ENCODE data around the gene CARMIL1. TPM values are rescaled to one million over a fixed set of nuclear protein-coding genes. Genes with fewer than 3 reads are reported as not detected.

Gene CARMIL1
- total and polyA plus RNA-seq, 4 experiments from 2014 or later: 0.08 to 3.5 (median 2.4) TPM

DNA sequence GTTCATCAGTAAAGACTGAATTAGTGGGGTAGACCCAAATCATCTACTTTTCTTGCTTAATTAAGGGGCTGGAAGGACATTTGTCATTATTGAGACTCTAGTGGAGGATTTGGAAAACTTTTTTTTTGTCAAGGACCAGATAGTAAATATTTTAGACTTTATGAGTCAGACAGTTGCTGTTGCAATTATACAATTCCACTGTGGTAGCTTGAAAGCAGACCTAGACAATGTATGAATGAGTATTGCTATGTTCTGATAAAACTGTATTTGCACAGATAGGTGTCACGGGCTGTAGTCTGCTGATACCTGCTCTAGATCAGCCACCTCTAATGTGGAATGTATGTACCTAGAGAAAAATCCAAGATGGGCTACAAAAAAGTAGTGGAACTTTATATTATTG, 175.0 kb downstream of the CARMIL1 start:
- no peak overlapping the region for H3K27ac ChIP-seq (ENCODE audit: low read depth, low read length)
- no peaks in the 10 kb centered on the region for H3K27me3 Mint-ChIP-seq
- no peaks in the 10 kb centered on the region for H3K27me3 ChIP-seq (ENCODE audit: insufficient read depth, low read length)
- H3K36me3 Mint-ChIP-seq: peaks cover 0 to 3% of the 10 kb centered on the region in 2 donors
- H3K27ac Mint-ChIP-seq: no peak overlapping the region
- H3K4me3 Mint-ChIP-seq: no peak overlapping the region
- POLR2A ChIA-PET (ENCODE audit: partially characterized antibody): no interaction called here
- no peak for DNase-seq
- H3K9me3 Mint-ChIP-seq: no peaks in the 10 kb centered on the region
- no peaks in the 10 kb centered on the region for H3K9me3 ChIP-seq (ENCODE audit: control insufficient read depth in 1 of 2, low read length in 2 of 2)
- intact Hi-C loops (cut with micrococcal nuclease): no loop called here
- no peaks in the 10 kb centered on the region for H3K4me1 ChIP-seq (ENCODE audit: insufficient read depth, low read length)
- no peak overlapping the region for H3K4me3 ChIP-seq (ENCODE audit: low read length in 2 of 2)
- no peaks in the 10 kb centered on the region for H3K36me3 ChIP-seq (ENCODE audit: insufficient read depth, low read length)
- CTCF ChIA-PET (ENCODE audit: partially characterized antibody): no interaction called here
- peaks cover 0 to 9% (median 0%) of the 10 kb centered on the region in 4 donors for H3K4me1 Mint-ChIP-seq

DNA sequence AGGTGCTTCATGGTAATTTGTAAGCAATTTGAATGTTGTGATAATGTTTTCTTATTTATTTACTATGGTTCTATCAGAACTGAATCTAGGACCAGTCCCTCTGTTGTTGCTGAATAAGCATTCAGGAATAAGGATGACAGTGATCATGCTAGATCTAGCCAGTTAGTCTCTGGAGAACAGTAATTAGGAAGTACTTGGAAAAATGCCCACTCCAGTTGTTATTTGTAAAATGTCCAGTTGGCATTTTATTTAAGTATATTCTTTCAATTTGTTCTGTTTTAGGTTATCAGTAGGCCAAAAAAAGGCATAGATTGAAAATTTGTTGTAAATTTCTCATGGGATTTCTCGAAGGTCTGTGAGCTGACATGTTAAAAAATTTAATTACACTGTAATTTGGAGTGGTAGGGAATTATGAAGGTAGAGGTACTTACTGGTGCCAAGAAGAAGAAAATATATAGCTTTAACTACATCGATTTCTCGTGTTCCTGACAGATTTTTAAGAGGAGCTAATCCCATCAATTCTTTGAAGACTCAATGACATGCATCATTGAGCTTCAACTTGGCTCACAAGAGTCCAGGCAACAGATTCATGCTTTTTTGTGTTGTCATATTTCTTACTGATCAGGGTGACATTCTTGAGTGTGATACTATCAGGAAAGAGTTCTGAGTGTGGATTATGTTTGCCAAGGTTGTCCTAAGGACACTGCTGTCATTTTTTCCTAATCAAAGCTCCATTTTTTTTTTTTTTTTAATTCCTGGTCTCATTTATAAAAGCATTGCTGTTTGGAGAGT, 177.3 kb downstream of the CARMIL1 start:
- no peak overlapping the region for H3K27ac ChIP-seq (ENCODE audit: low read depth, low read length)
- no peaks in the 10 kb centered on the region for H3K27me3 ChIP-seq (ENCODE audit: insufficient read depth, low read length)
- Mint-ChIP-seq H3K27me3 (no peaks in the 10 kb centered on the region), H3K4me1 (no peaks in the 10 kb centered on the region), H3K4me3 (no peak overlapping the region), H3K36me3 (peaks cover 0 to 3% of the 10 kb centered on the region in 2 donors), H3K9me3 (no peaks in the 10 kb centered on the region), H3K27ac (no peak overlapping the region)
- H3K9me3 ChIP-seq (ENCODE audit: control insufficient read depth in 1 of 2, low read length in 2 of 2): no peaks in the 10 kb centered on the region
- no peak for DNase-seq
- intact Hi-C loops (cut with micrococcal nuclease): no loop called here
- ChIA-PET POLR2A (ENCODE audit: partially characterized antibody) (no interaction called here), CTCF (ENCODE audit: partially characterized antibody) (interaction anchor here (1.1 to 1.4 kb wide), 2 partner anchors 9 to 14 kb away, joined by 4 read pairs; no protein-coding TSS in a partner anchor)
- H3K36me3 ChIP-seq (ENCODE audit: insufficient read depth, low read length): no peaks in the 10 kb centered on the region
- no peaks in the 10 kb centered on the region for H3K4me1 ChIP-seq (ENCODE audit: insufficient read depth, low read length)
- H3K4me3 ChIP-seq (ENCODE audit: low read length in 2 of 2): no peak overlapping the region

DNA sequence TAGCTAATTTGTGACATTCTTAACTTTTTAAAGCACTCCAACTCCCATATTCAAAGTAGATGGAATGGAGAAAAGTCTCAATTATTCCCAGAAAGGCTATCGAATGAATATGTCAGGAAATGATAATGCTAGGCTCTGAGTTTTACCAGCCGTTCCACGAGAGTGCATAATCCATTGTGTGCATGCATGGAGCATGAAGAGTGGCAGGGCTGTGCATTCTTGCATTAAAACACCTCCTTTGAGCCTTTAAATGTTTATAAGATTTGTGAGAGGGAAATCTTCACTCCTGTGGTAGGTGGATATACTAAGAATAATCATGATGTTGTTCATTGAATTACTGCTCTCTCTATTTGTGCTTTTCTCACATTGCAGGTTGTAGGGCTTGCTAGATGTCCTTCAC, 178.3 kb downstream of the CARMIL1 start:
- DNase-seq: no peak
- Mint-ChIP-seq H3K36me3 (peaks cover 0 to 8% of the 10 kb centered on the region in 2 donors), H3K4me1 (no peaks in the 10 kb centered on the region), H3K9me3 (no peaks in the 10 kb centered on the region), H3K4me3 (no peak overlapping the region), H3K27me3 (no peaks in the 10 kb centered on the region), H3K27ac (no peak overlapping the region)
- Histone ChIP-seq H3K4me1 (ENCODE audit: insufficient read depth, low read length) (no peaks in the 10 kb centered on the region), H3K9me3 (ENCODE audit: control insufficient read depth in 1 of 2, low read length in 2 of 2) (no peaks in the 10 kb centered on the region), H3K4me3 (ENCODE audit: low read length in 2 of 2) (no peak overlapping the region), H3K27me3 (ENCODE audit: insufficient read depth, low read length) (no peaks in the 10 kb centered on the region), H3K27ac (ENCODE audit: low read depth, low read length) (no peak overlapping the region), H3K36me3 (ENCODE audit: insufficient read depth, low read length) (no peaks in the 10 kb centered on the region)
- POLR2A ChIA-PET (ENCODE audit: partially characterized antibody): no interaction called here
- intact Hi-C loops (cut with micrococcal nuclease): no loop called here
- CTCF ChIA-PET (ENCODE audit: partially characterized antibody): no interaction called here

DNA sequence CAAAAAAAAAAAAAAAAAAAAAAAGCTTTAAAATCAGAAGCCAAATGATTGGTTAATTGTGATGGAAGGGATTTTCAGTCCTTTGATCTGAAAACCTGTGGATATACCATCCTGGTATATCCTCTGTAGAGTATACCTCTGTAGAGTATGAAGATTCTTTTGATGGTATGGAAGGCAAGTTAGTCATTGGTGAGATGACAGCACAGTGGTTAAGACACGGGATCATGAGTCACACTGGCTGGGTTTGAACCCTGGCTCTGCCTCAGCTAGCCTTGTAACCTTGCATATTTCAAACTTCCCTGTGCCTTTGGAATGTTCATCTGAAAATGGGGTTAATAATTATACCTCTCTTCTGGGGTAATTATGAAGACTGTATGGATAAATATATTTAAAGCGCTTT, 179.3 kb downstream of the CARMIL1 start:
- DNase-seq: no peak
- Histone ChIP-seq H3K4me3 (ENCODE audit: low read length in 2 of 2) (no peak overlapping the region), H3K27ac (ENCODE audit: low read depth, low read length) (no peak overlapping the region), H3K4me1 (ENCODE audit: insufficient read depth, low read length) (no peaks in the 10 kb centered on the region), H3K9me3 (ENCODE audit: control insufficient read depth in 1 of 2, low read length in 2 of 2) (no peaks in the 10 kb centered on the region), H3K36me3 (ENCODE audit: insufficient read depth, low read length) (no peaks in the 10 kb centered on the region), H3K27me3 (ENCODE audit: insufficient read depth, low read length) (no peaks in the 10 kb centered on the region)
- no peaks in the 10 kb centered on the region for H3K9me3 Mint-ChIP-seq
- intact Hi-C loops (cut with micrococcal nuclease): no loop called here
- no peak overlapping the region for H3K27ac Mint-ChIP-seq
- H3K4me1 Mint-ChIP-seq: peaks cover 0 to under 1% (median 0%) of the 10 kb centered on the region in 4 donors
- ChIA-PET POLR2A (ENCODE audit: partially characterized antibody) (no interaction called here), CTCF (ENCODE audit: partially characterized antibody) (no interaction called here)
- no peak overlapping the region for H3K4me3 Mint-ChIP-seq
- H3K27me3 Mint-ChIP-seq: no peaks in the 10 kb centered on the region
- peaks cover 0 to 12% of the 10 kb centered on the region in 2 donors for H3K36me3 Mint-ChIP-seq

DNA sequence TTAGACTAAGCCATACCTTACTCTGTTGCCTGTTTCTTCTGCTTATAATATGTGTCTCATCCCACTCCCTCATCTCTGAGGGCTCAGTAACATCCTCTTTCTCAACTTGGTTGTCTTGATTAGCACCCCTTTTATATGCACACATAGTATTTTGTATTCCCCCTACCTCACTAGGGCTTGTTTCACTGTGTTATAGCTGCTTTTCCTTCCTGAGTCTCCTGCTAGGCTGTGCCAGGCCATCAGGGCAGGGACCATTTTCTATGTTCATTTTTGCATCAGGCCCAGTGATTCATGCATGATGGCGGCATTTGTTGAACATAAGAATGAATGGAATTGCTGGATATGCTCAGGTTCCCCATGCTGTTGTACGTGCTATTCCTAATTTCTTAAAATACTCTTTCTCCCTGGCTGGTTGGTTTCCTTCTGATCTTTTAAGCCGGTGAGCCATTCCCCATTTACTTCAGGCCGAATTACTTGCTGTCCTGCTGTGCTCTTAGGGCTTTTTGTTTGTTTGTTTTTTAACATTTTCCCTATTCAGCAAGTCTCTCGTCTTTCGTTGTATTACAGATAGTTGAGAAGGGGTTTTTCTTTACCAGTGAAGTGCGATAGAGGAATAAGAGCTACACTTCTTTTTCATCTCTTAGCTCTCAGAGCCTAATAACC, 183.2 kb downstream of the CARMIL1 start:
- H3K36me3 Mint-ChIP-seq: peaks cover 0 to 10% of the 10 kb centered on the region in 2 donors
- intact Hi-C loops (cut with micrococcal nuclease): no loop called here
- no peak overlapping the region for H3K27ac Mint-ChIP-seq
- Histone ChIP-seq H3K4me3 (ENCODE audit: low read length in 2 of 2) (no peak overlapping the region), H3K27me3 (ENCODE audit: insufficient read depth, low read length) (no peaks in the 10 kb centered on the region), H3K36me3 (ENCODE audit: insufficient read depth, low read length) (no peaks in the 10 kb centered on the region), H3K27ac (ENCODE audit: low read depth, low read length) (no peak overlapping the region), H3K9me3 (ENCODE audit: control insufficient read depth in 1 of 2, low read length in 2 of 2) (no peaks in the 10 kb centered on the region), H3K4me1 (ENCODE audit: insufficient read depth, low read length) (no peaks in the 10 kb centered on the region)
- ChIA-PET POLR2A (ENCODE audit: partially characterized antibody) (no interaction called here), CTCF (ENCODE audit: partially characterized antibody) (no interaction called here)
- peaks cover 0 to 4% (median 0%) of the 10 kb centered on the region in 4 donors for H3K4me1 Mint-ChIP-seq
- H3K9me3 Mint-ChIP-seq: peaks cover 0 to 2% (median 0%) of the 10 kb centered on the region in 8 donors
- no peak overlapping the region for H3K4me3 Mint-ChIP-seq
- no peaks in the 10 kb centered on the region for H3K27me3 Mint-ChIP-seq
- DNase-seq: no peak

DNA sequence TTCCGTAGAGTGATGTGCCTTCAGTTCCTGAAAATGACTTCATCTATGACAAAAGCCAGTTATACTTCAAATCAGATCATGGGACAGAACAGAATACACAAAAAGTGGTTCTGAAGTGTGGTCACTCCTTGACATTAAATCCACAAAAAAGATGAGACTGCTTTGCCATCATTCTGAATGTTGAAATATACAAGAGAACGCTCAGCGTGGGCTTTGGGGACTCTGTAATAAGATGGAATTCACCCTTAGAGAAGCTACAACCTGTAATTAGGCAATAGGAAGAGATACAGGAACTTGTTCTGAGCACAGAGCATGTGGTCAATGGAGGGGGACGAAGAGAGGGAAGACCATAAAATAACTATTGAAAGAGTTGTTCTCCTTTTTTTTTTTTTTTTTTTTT, 184.3 kb downstream of the CARMIL1 start:
- Mint-ChIP-seq H3K27ac (no peak overlapping the region), H3K27me3 (no peaks in the 10 kb centered on the region), H3K36me3 (peaks cover 0 to 10% of the 10 kb centered on the region in 2 donors), H3K4me1 (peaks cover 0 to 4% (median 0%) of the 10 kb centered on the region in 4 donors), H3K4me3 (no peak overlapping the region), H3K9me3 (peaks cover 0 to 2% (median 0%) of the 10 kb centered on the region in 8 donors)
- Histone ChIP-seq H3K4me1 (ENCODE audit: insufficient read depth, low read length) (no peaks in the 10 kb centered on the region), H3K36me3 (ENCODE audit: insufficient read depth, low read length) (no peaks in the 10 kb centered on the region), H3K27ac (ENCODE audit: low read depth, low read length) (no peak overlapping the region), H3K9me3 (ENCODE audit: control insufficient read depth in 1 of 2, low read length in 2 of 2) (no peaks in the 10 kb centered on the region), H3K27me3 (ENCODE audit: insufficient read depth, low read length) (no peaks in the 10 kb centered on the region), H3K4me3 (ENCODE audit: low read length in 2 of 2) (no peak overlapping the region)
- intact Hi-C loops (cut with micrococcal nuclease): no loop called here
- CTCF ChIA-PET (ENCODE audit: partially characterized antibody): no interaction called here
- POLR2A ChIA-PET (ENCODE audit: partially characterized antibody): no interaction called here
- DNase-seq: no peak

DNA sequence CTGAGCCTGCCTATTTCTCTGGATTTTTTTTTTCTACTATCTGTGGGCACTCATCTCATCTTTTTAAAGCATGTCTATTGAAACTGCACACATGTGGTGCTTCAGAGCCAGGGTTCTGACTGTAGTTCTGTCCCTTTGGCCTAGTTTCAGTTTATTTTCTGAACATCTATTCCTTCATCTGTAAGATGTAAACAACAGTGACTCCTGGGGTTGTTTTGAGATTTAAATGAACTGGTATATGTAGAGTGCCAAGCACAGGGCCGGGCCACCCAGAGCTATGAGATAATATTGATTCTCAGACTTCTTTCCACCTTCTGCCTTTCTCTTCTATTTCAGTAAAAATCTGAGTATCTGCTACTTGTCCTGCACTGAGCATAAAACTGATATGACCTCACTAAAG, 185.1 kb downstream of the CARMIL1 start:
- Histone ChIP-seq H3K4me3 (ENCODE audit: low read length in 2 of 2) (no peak overlapping the region), H3K27ac (ENCODE audit: low read depth, low read length) (no peak overlapping the region), H3K36me3 (ENCODE audit: insufficient read depth, low read length) (no peaks in the 10 kb centered on the region), H3K4me1 (ENCODE audit: insufficient read depth, low read length) (no peaks in the 10 kb centered on the region), H3K9me3 (ENCODE audit: control insufficient read depth in 1 of 2, low read length in 2 of 2) (no peaks in the 10 kb centered on the region), H3K27me3 (ENCODE audit: insufficient read depth, low read length) (no peaks in the 10 kb centered on the region)
- POLR2A ChIA-PET (ENCODE audit: partially characterized antibody): no interaction called here
- H3K4me3 Mint-ChIP-seq: no peak overlapping the region
- H3K9me3 Mint-ChIP-seq: peaks cover 0 to 2% (median 0%) of the 10 kb centered on the region in 8 donors
- H3K27me3 Mint-ChIP-seq: no peaks in the 10 kb centered on the region
- H3K4me1 Mint-ChIP-seq: peaks cover 0 to 4% (median 0%) of the 10 kb centered on the region in 4 donors
- H3K27ac Mint-ChIP-seq: no peak overlapping the region
- intact Hi-C loops (cut with micrococcal nuclease): no loop called here
- peaks cover 0 to 10% of the 10 kb centered on the region in 2 donors for H3K36me3 Mint-ChIP-seq
- CTCF ChIA-PET (ENCODE audit: partially characterized antibody): interaction anchor here (1.7 kb wide), 1 partner anchor 26 kb away, joined by 4 read pairs; no protein-coding TSS in a partner anchor
- no peak for DNase-seq
